Astrocyte (in vitro differentiated cells and primary cell): ENCODE measurements around the gene IL4R. TPM values are rescaled to one million over a fixed set of nuclear protein-coding genes. Genes with fewer than 3 reads are reported as not detected.

Experiments used
- DNase-seq: peaks from one replicate; pipeline ENCODE4 v3.0.0-alpha.2; 2010; ENCODE audit warnings: low read depth
- FAIRE-seq: peaks from 2 replicates; lab custom pipeline; 2011; peaks lifted over from hg19 to GRCh38; lab: Jason Lieb, UNC
- H2AFZ ChIP-seq: 2 replicates; pipeline ENCODE4 v1.6.0; 2012; ENCODE audit warnings: low read depth, low read length, inconsistent platforms
- H3K27ac ChIP-seq: 2 replicates; pipeline ENCODE4 v1.5.1; 2011; ENCODE audit warnings: low read depth, low read length, inconsistent platforms
- H3K27me3 ChIP-seq: 2 replicates; pipeline ENCODE4 v1.6.0; 2011; ENCODE audit warnings: low read length, inconsistent platforms; ENCODE audit not compliant: insufficient read depth
- H3K36me3 ChIP-seq: 2 replicates; pipeline ENCODE4 v1.5.1; 2011; ENCODE audit warnings: low read length, inconsistent platforms; ENCODE audit not compliant: insufficient read depth
- H3K4me1 ChIP-seq: 2 replicates; pipeline ENCODE4 v1.5.1; 2011; ENCODE audit warnings: low read length, inconsistent platforms; ENCODE audit not compliant: insufficient read depth
- H3K4me2 ChIP-seq: 2 replicates; pipeline ENCODE4 v1.6.0; 2012; ENCODE audit warnings: low read length, inconsistent platforms
- H3K4me3 ChIP-seq: 2 replicates; pipeline ENCODE4 v1.5.1; 2011; ENCODE audit warnings: low read depth, mild to moderate bottlenecking, low read length, inconsistent platforms; ENCODE audit not compliant: insufficient read depth
- H3K79me2 ChIP-seq: 2 replicates; pipeline ENCODE4 v1.6.0; 2012; ENCODE audit warnings: mild to moderate bottlenecking, low read length, inconsistent platforms; ENCODE audit not compliant: insufficient read depth
- H3K9ac ChIP-seq: 2 replicates; pipeline ENCODE4 v1.6.0; 2012; ENCODE audit warnings: mild to moderate bottlenecking, low read length, inconsistent platforms
- H3K9me3 ChIP-seq: 2 replicates; pipeline ENCODE4 v1.5.1; 2012; ENCODE audit warnings: low read depth, mild to moderate bottlenecking, low read length, inconsistent platforms; ENCODE audit not compliant: insufficient read depth
- H4K20me1 ChIP-seq: 2 replicates; pipeline ENCODE4 v1.6.0; 2012; ENCODE audit warnings: low read length, inconsistent platforms; ENCODE audit not compliant: insufficient read depth
- H3K27ac Mint-ChIP-seq: one replicate; pipeline ENCODE4 v1.8.0; 2021; ENCODE audit warnings: mild to moderate bottlenecking, mixed read lengths; ENCODE audit not compliant: unreplicated experiment
- H3K27me3 Mint-ChIP-seq: one replicate; pipeline ENCODE4 v1.8.0; 2021; ENCODE audit warnings: low read depth, mixed read lengths; ENCODE audit not compliant: unreplicated experiment
- H3K36me3 Mint-ChIP-seq: one replicate; pipeline ENCODE4 v1.8.0; 2021; ENCODE audit warnings: low read depth, mixed read lengths; ENCODE audit not compliant: unreplicated experiment
- H3K4me1 Mint-ChIP-seq: one replicate; pipeline ENCODE4 v1.8.0; 2021; ENCODE audit warnings: low read depth, mixed read lengths; ENCODE audit not compliant: unreplicated experiment
- H3K4me3 Mint-ChIP-seq: one replicate; pipeline ENCODE4 v1.8.0; 2021; ENCODE audit warnings: mild to moderate bottlenecking, moderate library complexity, mixed read lengths; ENCODE audit not compliant: unreplicated experiment
- H3K9me3 Mint-ChIP-seq: one replicate; pipeline ENCODE4 v1.8.0; 2021; ENCODE audit warnings: mild to moderate bottlenecking, mixed read lengths; ENCODE audit not compliant: unreplicated experiment
- EZH2 ChIP-seq: IDR thresholded peaks from 2 replicates; pipeline ENCODE4 v1.6.1; 2012; ENCODE audit warnings: mild to moderate bottlenecking, low read length, inconsistent platforms; ENCODE audit not compliant: insufficient read depth
- total RNA-seq: library from RNA; stranded (reverse); gene quantifications from 2 replicates; pipeline ENCODE4 v1.2.1, GENCODE V29; 2021
- TF ChIP-seq, protein P1 (sequence below): IDR thresholded peaks from 2 replicates; pipeline ENCODE4 v1.5.1; 2011; ENCODE audit warnings: low read depth, mild to moderate bottlenecking, inconsistent platforms, low read length, moderate library complexity; ENCODE audit not compliant: insufficient read depth

IL4R gene
- total RNA-seq, 1 donor from 2014 or later = 17.5 TPM

DNA sequence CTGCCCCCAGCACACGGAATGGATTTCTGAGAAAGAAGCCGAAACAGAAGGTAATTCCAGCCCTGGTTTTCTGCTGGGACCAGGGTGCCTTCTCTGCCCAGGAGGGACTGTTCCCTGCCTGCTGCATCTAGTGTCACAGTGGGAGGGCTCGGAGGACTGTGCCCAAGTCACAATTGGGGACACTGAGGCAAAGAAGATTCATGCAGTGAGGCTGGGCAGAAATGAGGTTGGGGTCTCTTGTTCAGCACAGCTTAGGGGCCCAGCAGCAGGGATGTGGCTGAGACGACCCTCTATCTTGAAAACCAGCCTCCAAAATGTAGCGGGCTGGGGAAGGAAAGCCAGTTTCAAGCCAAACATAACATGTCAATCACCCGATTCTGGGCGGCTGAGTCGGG is 88.8 kb downstream of the IL4R start:
- peak overlapping the region; percentile 56 for H3K9ac ChIP-seq
- TF ChIP-seq EZH2 = no peak
- TF ChIP-seq, protein P1, sequence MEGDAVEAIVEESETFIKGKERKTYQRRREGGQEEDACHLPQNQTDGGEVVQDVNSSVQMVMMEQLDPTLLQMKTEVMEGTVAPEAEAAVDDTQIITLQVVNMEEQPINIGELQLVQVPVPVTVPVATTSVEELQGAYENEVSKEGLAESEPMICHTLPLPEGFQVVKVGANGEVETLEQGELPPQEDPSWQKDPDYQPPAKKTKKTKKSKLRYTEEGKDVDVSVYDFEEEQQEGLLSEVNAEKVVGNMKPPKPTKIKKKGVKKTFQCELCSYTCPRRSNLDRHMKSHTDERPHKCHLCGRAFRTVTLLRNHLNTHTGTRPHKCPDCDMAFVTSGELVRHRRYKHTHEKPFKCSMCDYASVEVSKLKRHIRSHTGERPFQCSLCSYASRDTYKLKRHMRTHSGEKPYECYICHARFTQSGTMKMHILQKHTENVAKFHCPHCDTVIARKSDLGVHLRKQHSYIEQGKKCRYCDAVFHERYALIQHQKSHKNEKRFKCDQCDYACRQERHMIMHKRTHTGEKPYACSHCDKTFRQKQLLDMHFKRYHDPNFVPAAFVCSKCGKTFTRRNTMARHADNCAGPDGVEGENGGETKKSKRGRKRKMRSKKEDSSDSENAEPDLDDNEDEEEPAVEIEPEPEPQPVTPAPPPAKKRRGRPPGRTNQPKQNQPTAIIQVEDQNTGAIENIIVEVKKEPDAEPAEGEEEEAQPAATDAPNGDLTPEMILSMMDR = no peak
- no peak overlapping the region for H2AFZ ChIP-seq
- H3K9me3 Mint-ChIP-seq = no peaks in the 10 kb centered on the region
- DNase-seq (no peak), FAIRE-seq (no peak)
- no peaks in the 10 kb centered on the region for H4K20me1 ChIP-seq
- H3K9me3 ChIP-seq = no peaks in the 10 kb centered on the region
- H3K27me3 ChIP-seq = no peaks in the 10 kb centered on the region
- peak overlapping the region; percentile 71 for H3K4me2 ChIP-seq
- H3K27me3 Mint-ChIP-seq = no peaks in the 10 kb centered on the region
- no peaks in the 10 kb centered on the region for H3K36me3 Mint-ChIP-seq
- no peak overlapping the region for H3K4me3 Mint-ChIP-seq
- H3K27ac Mint-ChIP-seq = peak overlapping the region; percentile 12
- no peaks in the 10 kb centered on the region for H3K79me2 ChIP-seq
- H3K36me3 ChIP-seq = no peaks in the 10 kb centered on the region
- peak overlapping the region; percentile 4 for H3K27ac ChIP-seq
- no peak overlapping the region for H3K4me3 ChIP-seq
- peaks cover 22% of the 10 kb centered on the region for H3K4me1 Mint-ChIP-seq
- H3K4me1 ChIP-seq = peaks cover 21% of the 10 kb centered on the region

DNA sequence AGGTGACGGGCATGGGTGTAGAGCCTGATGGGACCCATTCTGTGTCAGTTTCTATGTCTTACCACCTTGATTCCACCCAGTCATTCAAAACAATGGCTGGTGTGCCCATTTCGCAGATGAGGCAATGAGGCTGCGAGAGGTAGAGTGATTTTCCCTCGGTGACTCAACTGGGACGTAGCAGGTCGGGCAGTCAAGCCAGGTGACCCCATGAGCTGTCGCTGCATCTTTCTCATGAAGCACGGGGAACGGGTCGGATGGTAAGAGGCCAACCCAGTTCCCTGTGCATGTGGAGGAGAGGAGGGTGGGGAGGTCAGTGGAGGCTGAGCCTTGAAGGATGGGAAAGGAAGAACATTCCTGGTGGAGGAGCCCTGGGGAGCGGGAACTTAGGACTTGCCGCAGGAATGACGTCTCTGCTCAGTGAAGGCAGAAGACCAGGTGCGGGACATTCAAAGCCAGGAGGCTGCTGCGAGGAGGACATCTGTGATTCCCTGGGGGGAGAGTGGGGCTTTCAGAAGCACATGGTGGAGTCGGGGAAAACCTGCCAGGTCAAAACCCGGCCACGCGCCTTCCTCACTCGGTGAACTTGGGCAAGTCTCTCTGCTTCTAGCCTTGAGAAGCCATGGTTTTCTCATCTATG is 89.3 kb downstream of the IL4R start:
- Histone ChIP-seq H3K4me1 (peaks cover 22% of the 10 kb centered on the region), H3K27ac (no peak overlapping the region), H3K4me3 (no peak overlapping the region), H4K20me1 (no peaks in the 10 kb centered on the region), H3K4me2 (peak overlapping the region; percentile 71), H3K27me3 (no peaks in the 10 kb centered on the region), H3K9me3 (no peaks in the 10 kb centered on the region), H3K36me3 (no peaks in the 10 kb centered on the region), H3K79me2 (no peaks in the 10 kb centered on the region), H3K9ac (no peak overlapping the region), H2AFZ (no peak overlapping the region)
- no peak overlapping the region for H3K4me3 Mint-ChIP-seq
- peaks cover 26% of the 10 kb centered on the region for H3K4me1 Mint-ChIP-seq
- DNase-seq = no peak
- H3K36me3 Mint-ChIP-seq = no peaks in the 10 kb centered on the region
- no peaks in the 10 kb centered on the region for H3K9me3 Mint-ChIP-seq
- no peak for TF ChIP-seq EZH2
- H3K27ac Mint-ChIP-seq = no peak overlapping the region
- no peaks in the 10 kb centered on the region for H3K27me3 Mint-ChIP-seq
- FAIRE-seq = no peak

DNA sequence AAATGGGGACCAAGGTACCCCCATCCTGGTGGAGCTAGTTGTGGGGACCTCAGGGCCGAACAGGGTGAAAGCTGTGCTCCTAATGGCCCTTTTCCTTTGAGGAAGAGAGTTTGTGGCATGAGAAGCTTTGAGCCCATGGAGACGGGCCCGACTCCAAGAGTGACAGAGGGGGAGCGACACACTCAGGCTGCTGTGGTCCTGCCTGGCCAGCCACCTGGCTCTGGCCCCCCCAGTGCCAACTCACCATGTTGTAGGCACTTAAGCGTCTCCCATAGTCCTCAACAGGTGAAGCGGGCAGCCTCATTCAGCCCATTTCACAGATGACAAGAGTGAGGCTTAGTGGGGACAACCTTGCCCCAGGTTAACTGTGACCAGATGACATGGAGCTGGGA is 89.8 kb downstream of the IL4R start:
- H3K4me1 Mint-ChIP-seq = peaks cover 32% of the 10 kb centered on the region
- TF ChIP-seq EZH2 = no peak
- TF ChIP-seq, protein P1 = no peak
- Histone ChIP-seq H3K27me3 (no peaks in the 10 kb centered on the region), H3K9me3 (no peaks in the 10 kb centered on the region), H4K20me1 (no peaks in the 10 kb centered on the region), H3K4me3 (no peak overlapping the region), H3K4me2 (no peak overlapping the region), H3K27ac (no peak overlapping the region), H3K79me2 (no peaks in the 10 kb centered on the region), H3K36me3 (no peaks in the 10 kb centered on the region), H3K9ac (no peak overlapping the region), H2AFZ (no peak overlapping the region), H3K4me1 (peaks cover 28% of the 10 kb centered on the region)
- no peaks in the 10 kb centered on the region for H3K27me3 Mint-ChIP-seq
- H3K36me3 Mint-ChIP-seq = no peaks in the 10 kb centered on the region
- no peaks in the 10 kb centered on the region for H3K9me3 Mint-ChIP-seq
- FAIRE-seq = no peak
- H3K27ac Mint-ChIP-seq = no peak overlapping the region
- H3K4me3 Mint-ChIP-seq = no peak overlapping the region
- no peak for DNase-seq
